Parathyroid adenoma (tissue), 2 donors: ENCODE measurements around the gene MUC21.

Experiments used
- H2AFZ ChIP-seq: fragments of 300-600 bp; sonication (generic); one replicate; pipeline ENCODE4 v1.7.0; 2017; ENCODE audit warnings: antibody characterized with exemption, mild to moderate bottlenecking
- H3K27ac ChIP-seq: fragments of 300-600 bp; sonication (generic); one replicate; pipeline ENCODE4 v1.7.0; 2017
- H3K27me3 ChIP-seq: fragments of 300-600 bp; sonication (generic); one replicate; pipeline ENCODE4 v1.7.0; 2017; ENCODE audit warnings: low read length; ENCODE audit not compliant: control insufficient read depth, insufficient read depth
- H3K36me3 ChIP-seq: fragments of 300-600 bp; sonication (generic); one replicate; pipeline ENCODE4 v1.7.0; 2017; ENCODE audit warnings: low read length; ENCODE audit not compliant: control insufficient read depth, insufficient read depth
- H3K4me1 ChIP-seq: fragments of 300-600 bp; sonication (generic); one replicate; pipeline ENCODE4 v1.7.0; 2017; ENCODE audit warnings: control low read depth
- H3K4me2 ChIP-seq: fragments of 300-600 bp; sonication (generic); one replicate; pipeline ENCODE4 v1.7.0; 2017; ENCODE audit warnings: low read length
- H3K4me3 ChIP-seq: fragments of 300-600 bp; sonication (generic); one replicate; pipeline ENCODE4 v1.7.0; 2017; ENCODE audit warnings: low read depth, low read length
- H3K79me2 ChIP-seq: fragments of 300-600 bp; sonication (generic); one replicate; pipeline ENCODE4 v1.7.0; 2017; ENCODE audit warnings: control low read depth
- H3K9ac ChIP-seq: fragments of 300-600 bp; sonication (generic); one replicate; pipeline ENCODE4 v1.7.0; 2017; ENCODE audit warnings: mild to moderate bottlenecking
- H3K9me3 ChIP-seq: fragments of 300-600 bp; sonication (generic); one replicate; pipeline ENCODE4 v1.7.0; 2017; ENCODE audit warnings: low read length; ENCODE audit not compliant: control insufficient read depth
- TF ChIP-seq, protein P1 (sequence below): fragments of 300-600 bp; sonication (generic); IDR thresholded peaks from one replicate; pipeline ENCODE4 v1.7.0; 2017; ENCODE audit warnings: antibody characterized with exemption, mild to moderate bottlenecking
- donor health status: primary hyperparathyroidism.

MUC21 gene

DNA sequence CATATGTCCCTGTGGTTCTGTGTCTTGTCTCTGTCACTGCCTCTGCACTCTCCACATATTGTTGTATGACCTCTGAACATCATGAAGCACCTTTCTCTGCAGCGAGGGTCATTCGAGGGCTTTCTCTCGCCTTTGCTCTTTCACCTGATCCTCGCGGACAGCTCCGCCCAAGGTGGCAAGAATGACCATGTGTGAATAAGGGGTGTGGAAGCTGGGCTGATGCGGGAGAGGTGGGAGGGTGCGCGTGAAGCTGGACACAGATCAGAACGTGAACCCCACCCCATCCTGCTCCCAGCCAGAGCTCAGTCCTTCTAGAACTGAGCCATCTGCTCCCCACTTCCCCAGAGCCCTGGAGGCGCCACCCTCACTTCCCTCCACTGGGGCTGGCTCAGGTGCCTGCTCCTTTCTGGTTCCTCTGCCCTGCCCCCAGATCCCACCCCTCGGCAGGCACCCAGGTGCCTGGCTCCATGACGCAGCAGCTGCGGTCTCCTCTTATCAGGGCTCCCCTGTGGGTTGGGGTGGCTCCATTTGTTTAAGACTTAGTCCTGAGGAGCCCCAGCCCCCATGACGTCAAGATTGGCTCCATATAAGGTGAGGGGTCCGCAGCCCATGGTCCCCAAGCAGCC is 43.0 kb upstream of the MUC21 start, which contains the start of gene MUCL3:
Gene MUCL3 (plus strand): TSS at position 613 of the 626 bp plus-strand sequence. CDS start 27 bp downstream, outside the sequence.
- no peak within 1 kb of the TSS for H3K4me2 ChIP-seq
- H3K9ac ChIP-seq: no peak within 1 kb of the TSS
- no peak within 1 kb of the TSS for H3K27ac ChIP-seq
- H3K4me1 ChIP-seq: peaks cover 4% of the 10 kb centered on the region
- H3K4me3 ChIP-seq: no peak within 1 kb of the TSS
- no peak within 1 kb of the TSS for H2AFZ ChIP-seq
- TF ChIP-seq, protein P1, sequence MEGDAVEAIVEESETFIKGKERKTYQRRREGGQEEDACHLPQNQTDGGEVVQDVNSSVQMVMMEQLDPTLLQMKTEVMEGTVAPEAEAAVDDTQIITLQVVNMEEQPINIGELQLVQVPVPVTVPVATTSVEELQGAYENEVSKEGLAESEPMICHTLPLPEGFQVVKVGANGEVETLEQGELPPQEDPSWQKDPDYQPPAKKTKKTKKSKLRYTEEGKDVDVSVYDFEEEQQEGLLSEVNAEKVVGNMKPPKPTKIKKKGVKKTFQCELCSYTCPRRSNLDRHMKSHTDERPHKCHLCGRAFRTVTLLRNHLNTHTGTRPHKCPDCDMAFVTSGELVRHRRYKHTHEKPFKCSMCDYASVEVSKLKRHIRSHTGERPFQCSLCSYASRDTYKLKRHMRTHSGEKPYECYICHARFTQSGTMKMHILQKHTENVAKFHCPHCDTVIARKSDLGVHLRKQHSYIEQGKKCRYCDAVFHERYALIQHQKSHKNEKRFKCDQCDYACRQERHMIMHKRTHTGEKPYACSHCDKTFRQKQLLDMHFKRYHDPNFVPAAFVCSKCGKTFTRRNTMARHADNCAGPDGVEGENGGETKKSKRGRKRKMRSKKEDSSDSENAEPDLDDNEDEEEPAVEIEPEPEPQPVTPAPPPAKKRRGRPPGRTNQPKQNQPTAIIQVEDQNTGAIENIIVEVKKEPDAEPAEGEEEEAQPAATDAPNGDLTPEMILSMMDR: no peak
- no peaks in the 10 kb centered on the region for H3K36me3 ChIP-seq
- H3K79me2 ChIP-seq: no peaks in the 10 kb centered on the region
- no peaks in the 10 kb centered on the region for H3K9me3 ChIP-seq
- no peaks in the 10 kb centered on the region for H3K27me3 ChIP-seq

DNA sequence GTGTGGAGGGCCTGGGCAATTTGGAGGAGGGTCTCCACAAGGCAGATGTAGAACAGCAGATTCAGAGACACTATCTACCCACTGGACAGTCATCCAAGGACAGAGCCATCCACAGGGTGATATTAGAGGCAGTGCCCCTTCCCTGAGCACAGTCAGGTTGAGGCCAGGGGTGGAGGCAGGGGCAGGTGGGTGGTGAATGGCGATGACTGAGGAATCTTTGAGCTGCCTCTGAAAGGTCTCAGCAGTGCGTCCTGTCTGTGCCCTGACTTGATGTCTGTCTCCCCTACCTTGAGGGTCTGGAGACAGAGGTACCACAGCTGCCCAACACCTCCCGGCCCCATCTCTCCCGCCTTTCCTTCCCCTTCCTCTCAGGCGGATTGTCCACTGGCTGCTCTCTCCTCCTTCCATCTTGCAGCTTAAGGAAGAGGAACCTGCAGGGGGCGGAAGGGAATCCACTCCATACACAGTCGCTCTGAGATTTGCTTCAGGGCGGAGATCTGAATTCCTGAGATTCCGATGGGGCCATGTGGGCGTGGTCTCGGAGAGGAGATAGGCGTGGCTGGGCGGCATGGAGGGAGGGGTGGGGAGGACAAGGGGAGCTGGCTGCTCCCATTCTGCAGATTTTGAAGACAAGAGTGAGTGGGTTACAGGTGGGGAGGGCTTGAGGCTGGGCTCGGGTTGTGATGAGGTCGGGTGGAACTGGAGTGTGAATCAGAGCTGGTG is 41.0 kb upstream of the MUC21 start:
- Histone ChIP-seq H3K4me1 (peaks cover 4% of the 10 kb centered on the region), H3K4me2 (no peak overlapping the region), H3K9ac (no peak overlapping the region), H2AFZ (no peak overlapping the region), H3K36me3 (no peaks in the 10 kb centered on the region), H3K4me3 (no peak overlapping the region), H3K27me3 (no peaks in the 10 kb centered on the region), H3K79me2 (no peaks in the 10 kb centered on the region), H3K9me3 (no peaks in the 10 kb centered on the region), H3K27ac (no peak overlapping the region)
- TF ChIP-seq, protein P1: peak; percentile 59

- Histone ChIP-seq H3K36me3 (no peaks in the 10 kb centered on the region), H3K9me3 (no peaks in the 10 kb centered on the region), H3K79me2 (no peaks in the 10 kb centered on the region), H3K9ac (no peak overlapping the region), H3K27me3 (no peaks in the 10 kb centered on the region), H3K27ac (no peak overlapping the region), H3K4me1 (peaks cover 4% of the 10 kb centered on the region), H3K4me2 (no peak overlapping the region), H2AFZ (no peak overlapping the region), H3K4me3 (no peak overlapping the region)
- TF ChIP-seq, protein P1: no peak
Measured at GRCh38 chr6:30944051-30944450, 39.5 kb upstream of the MUC21 start.

GRCh38 chr6:30945281-30945680 is 38.2 kb upstream of the MUC21 start:
- Histone ChIP-seq H3K4me3 (no peak overlapping the region), H3K79me2 (no peaks in the 10 kb centered on the region), H3K9ac (no peak overlapping the region), H3K27me3 (no peaks in the 10 kb centered on the region), H2AFZ (no peak overlapping the region), H3K4me2 (no peak overlapping the region), H3K36me3 (no peaks in the 10 kb centered on the region), H3K9me3 (no peaks in the 10 kb centered on the region), H3K4me1 (peaks cover 4% of the 10 kb centered on the region), H3K27ac (no peak overlapping the region)
- TF ChIP-seq, protein P1: no peak
